H1 (cell line): Measurements from ENCODE around the gene SLC24A4. TPM values are rescaled to one million over a fixed set of nuclear protein-coding genes. Genes with fewer than 3 reads are reported as not detected.

Experiments used
- CTCF ChIA-PET: fragments of 300-600 bp; sonication (Branson Sonifier 250); formaldehyde crosslinking; loops from one replicate; lab custom pipeline; 2021; ENCODE audit not compliant: partially characterized antibody; lab: Charles Lee
- POLR2A ChIA-PET: fragments of 300-600 bp; sonication (Branson Sonifier 250); formaldehyde crosslinking; loops from one replicate; lab custom pipeline; 2021; ENCODE audit warnings: inconsistent platforms; ENCODE audit not compliant: partially characterized antibody; lab: Charles Lee
- DNase-seq, 2 experiments: peaks; one replicate each; pipeline versions ENCODE4 v3.0.0 to v3.0.0-alpha.2; 2010 to 2022; ENCODE audit warnings: low spot score in 2 of 2, low read depth in 1 of 2, mixed read lengths in 1 of 2
- FAIRE-seq: peaks from 2 replicates; lab custom pipeline; 2011; peaks lifted over from hg19 to GRCh38; lab: Jason Lieb, UNC
- H2AFZ ChIP-seq: 2 replicates; pipeline ENCODE4 v1.8.1; 2012; ENCODE audit warnings: low read length, inconsistent platforms
- H2AK5ac ChIP-seq: 2 replicates; pipeline ENCODE4 v1.6.1; 2013; ENCODE audit warnings: low read depth, low read length
- H2BK120ac ChIP-seq: replicated peaks from 2 replicates; pipeline ENCODE3; 2013; ENCODE audit warnings: low read depth, low read length, inconsistent platforms
- H2BK12ac ChIP-seq: 2 replicates; pipeline ENCODE4 v1.6.1; 2013; ENCODE audit warnings: low read depth, low read length
- H2BK15ac ChIP-seq: 2 replicates; pipeline ENCODE4 v1.6.1; 2013; ENCODE audit warnings: low read length
- H2BK20ac ChIP-seq: 2 replicates; pipeline ENCODE4 v1.6.1; 2013; ENCODE audit warnings: low read length
- H2BK5ac ChIP-seq: 2 replicates; pipeline ENCODE4 v1.6.1; 2013; ENCODE audit warnings: low read depth, low read length
- H3K14ac ChIP-seq: 2 replicates; pipeline ENCODE4 v1.6.1; 2013; ENCODE audit warnings: inconsistent platforms; ENCODE audit not compliant: insufficient read length
- H3K18ac ChIP-seq: 2 replicates; pipeline ENCODE4 v1.6.1; 2013; ENCODE audit warnings: low read length; ENCODE audit errors: extremely low read depth
- H3K23ac ChIP-seq: 2 replicates; pipeline ENCODE4 v1.6.1; 2013; ENCODE audit warnings: inconsistent platforms; ENCODE audit not compliant: insufficient read length
- H3K23me2 ChIP-seq: 2 replicates; pipeline ENCODE4 v1.6.1; 2013; ENCODE audit warnings: low read depth, low read length
- H3K27ac ChIP-seq: 2 replicates; pipeline ENCODE4 v1.6.1; 2011; ENCODE audit warnings: low read depth, low read length, inconsistent platforms
- H3K27me3 ChIP-seq, 4 experiments: replicated peaks in 1 of 4; 1 replicate in 1 of 4; 2 replicates in 3 of 4; pipeline versions ENCODE4 v1.6.1 to v1.8.1; 2011 to 2013; ENCODE audit warnings: low read length in 3 of 4, mild to moderate bottlenecking in 3 of 4, inconsistent platforms in 2 of 4, mixed read lengths in 2 of 4, moderate library complexity in 1 of 4; ENCODE audit not compliant: control insufficient read depth in 3 of 4, insufficient read depth in 3 of 4; ENCODE audit errors: extremely low read depth in 1 of 4
- H3K36me3 ChIP-seq, 4 experiments: 2 replicates each; pipeline versions ENCODE4 v1.6.1 to v1.8.1; 2011 to 2013; ENCODE audit warnings: mild to moderate bottlenecking in 4 of 4, low read length in 3 of 4, moderate library complexity in 2 of 4, control low read depth in 1 of 4, inconsistent platforms in 1 of 4; ENCODE audit not compliant: insufficient read depth in 4 of 4, control insufficient read depth in 2 of 4
- H3K4ac ChIP-seq: replicated peaks from 2 replicates; pipeline ENCODE3; 2013; ENCODE audit warnings: low read length, low read depth, mixed read lengths, inconsistent platforms; ENCODE audit not compliant: insufficient read length
- H3K4me1 ChIP-seq, 4 experiments: replicated peaks in 1 of 4; 1 replicate in 1 of 4; 2 replicates in 3 of 4; pipeline versions ENCODE4 v1.6.1 to v1.8.1; 2011 to 2013; ENCODE audit warnings: low read length in 3 of 4, inconsistent platforms in 2 of 4, mixed read lengths in 1 of 4; ENCODE audit not compliant: insufficient read depth in 4 of 4, control insufficient read depth in 3 of 4
- H3K4me2 ChIP-seq, 2 experiments: 2 replicates each; pipeline versions ENCODE4 v1.6.1 to v1.8.1; 2011 to 2013; ENCODE audit warnings: low read depth in 2 of 2, low read length in 2 of 2, control low read depth in 1 of 2, inconsistent platforms in 1 of 2, mild to moderate bottlenecking in 1 of 2; ENCODE audit not compliant: insufficient read depth in 1 of 2
- H3K4me3 ChIP-seq, 4 experiments: fragments of 200-600, 300-600 bp in 1 of 4; sonication (generic), shearing (Covaris generic), sonication (Bioruptor Twin) in 1 of 4; 2 replicates each; pipeline versions ENCODE4 v1.5.1 to v1.8.1; 2011 to 2016; ENCODE audit warnings: low read length in 4 of 4, low read depth in 3 of 4, control low read depth in 2 of 4, inconsistent platforms in 2 of 4, mild to moderate bottlenecking in 2 of 4, mixed read lengths in 1 of 4, moderate library complexity in 1 of 4; ENCODE audit not compliant: insufficient read depth in 2 of 4; ENCODE audit errors: extremely low read depth in 1 of 4
- H3K56ac ChIP-seq: replicated peaks from 2 replicates; pipeline ENCODE3; 2013; ENCODE audit warnings: low read depth, mild to moderate bottlenecking, mixed read lengths, low read length, inconsistent platforms; ENCODE audit not compliant: insufficient read length
- H3K79me1 ChIP-seq: 2 replicates; pipeline ENCODE4 v1.6.1; 2013; ENCODE audit warnings: low read depth, low read length, control low read depth
- H3K79me2 ChIP-seq, 2 experiments: 2 replicates each; pipeline versions ENCODE4 v1.6.1 to v1.8.1; 2012 to 2013; ENCODE audit warnings: low read length in 2 of 2, mild to moderate bottlenecking in 2 of 2, inconsistent platforms in 1 of 2; ENCODE audit not compliant: insufficient read depth in 2 of 2, control insufficient read depth in 1 of 2
- H3K9ac ChIP-seq, 4 experiments: replicated peaks in 1 of 4; 1 replicate in 1 of 4; 2 replicates in 3 of 4; pipeline versions ENCODE4 v1.6.1 to v1.8.1; 2011 to 2013; ENCODE audit warnings: low read depth in 3 of 4, low read length in 3 of 4, control low read depth in 2 of 4, mild to moderate bottlenecking in 2 of 4, moderate library complexity in 2 of 4, inconsistent platforms in 1 of 4; ENCODE audit errors: extremely low read depth in 1 of 4
- H3K9me3 ChIP-seq, 2 experiments: 2 replicates each; pipeline versions ENCODE4 v1.6.1 to v1.8.1; 2012 to 2013; ENCODE audit warnings: mild to moderate bottlenecking in 2 of 2, moderate library complexity in 2 of 2, control low read depth in 1 of 2, inconsistent platforms in 1 of 2, low read depth in 1 of 2, low read length in 1 of 2, mixed read lengths in 1 of 2; ENCODE audit not compliant: insufficient read depth in 2 of 2
- H4K20me1 ChIP-seq, 2 experiments: replicated peaks in 1 of 2; 2 replicates each; pipeline versions ENCODE3 to v1.8.1; 2011 to 2013; ENCODE audit warnings: inconsistent platforms in 2 of 2, low read length in 2 of 2, mild to moderate bottlenecking in 1 of 2; ENCODE audit not compliant: insufficient read depth in 2 of 2, control insufficient read depth in 1 of 2
- H4K5ac ChIP-seq: 2 replicates; pipeline ENCODE4 v1.6.1; 2013; ENCODE audit warnings: low read length, low read depth, mixed read lengths, inconsistent platforms; ENCODE audit not compliant: insufficient read length
- H4K8ac ChIP-seq: 2 replicates; pipeline ENCODE4 v1.8.0; 2013; ENCODE audit warnings: mild to moderate bottlenecking, moderate library complexity, low read length, inconsistent platforms; ENCODE audit not compliant: insufficient read depth; ENCODE audit errors: extremely low read depth
- H4K91ac ChIP-seq: replicated peaks from 2 replicates; pipeline ENCODE3; 2013; ENCODE audit warnings: low read length, mixed read lengths, inconsistent platforms; ENCODE audit not compliant: insufficient read length
- WGBS, 2 experiments: shearing (Covaris generic) in 1 of 2; methylation state at CpG; one replicate each; pipeline versions ENCODE4 v1.1.6 to v1.1.7; 2013 to 2015; ENCODE audit warnings: low lambda C conversion rate in 2 of 2, mixed read lengths in 2 of 2, inconsistent platforms in 1 of 2, low coverage in 1 of 2, missing lambda C conversion rate in 1 of 2; ENCODE audit not compliant: insufficient replicate concordance in 2 of 2, insufficient coverage in 1 of 2, insufficient read length in 1 of 2; ENCODE audit errors: extremely low coverage in 1 of 2, missing lambda C conversion rate in 1 of 2; 5-methylcytosine and 5-hydroxymethylcytosine counted together
- polyA plus RNA-seq, 7 experiments: library from polyadenylated mRNA; depleted of rRNA in 3 of 7; stranded (reverse) in 5 of 7; unstranded in 2 of 7; fragments of >200 nt in 5 of 7; fragments of 200-250 nt in 2 of 7; gene quantifications; 1 replicate in 5 of 7; 2 replicates in 1 of 7; 4 replicates in 1 of 7; pipeline versions ENCODE4 v1.2.1 to v1.2.3, GENCODE V29; 2011 to 2013; ENCODE audit warnings: missing spikeins in 2 of 7, mixed read lengths in 2 of 7
- total RNA-seq: library from RNA; stranded (reverse); fragmentation: NEBNext Ultra II Directional; extraction: Animal tissue kit (Norgen Biotek cat#: 25700); gene quantifications from 2 replicates; pipeline ENCODE4 v1.2.1, GENCODE V29; 2021

The SLC24A4 gene
- total and polyA plus RNA-seq, 2 of the 8 experiments (the other 6 are each of a cell fraction or from before 2014, with no cell fraction given): 0.27 to 0.89 TPM

DNA sequence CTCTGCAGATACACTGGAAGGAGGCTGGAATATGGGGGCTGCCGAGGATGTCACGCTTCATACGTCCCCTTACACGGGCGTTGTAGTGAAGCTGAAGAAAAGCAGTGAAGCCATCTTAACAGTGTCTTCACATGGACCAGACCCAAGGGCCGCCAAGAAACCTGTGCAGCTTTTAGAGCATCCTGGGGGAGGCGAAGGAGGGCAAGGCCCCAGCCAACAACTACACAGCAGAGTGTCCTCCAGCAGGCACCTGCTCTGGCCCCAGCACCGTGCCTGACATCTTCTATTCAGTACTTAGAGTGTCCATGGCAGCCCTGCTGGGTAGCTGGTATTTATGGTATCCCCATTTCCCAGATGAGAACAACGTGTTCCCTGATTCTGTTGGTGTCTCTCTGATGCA, 141.8 kb downstream of the SLC24A4 start:
- Histone ChIP-seq H4K8ac (no peak overlapping the region), H3K27me3 (no peaks in the 10 kb centered on the region), H3K36me3 (no peaks in the 10 kb centered on the region), H3K79me1 (no peaks in the 10 kb centered on the region), H3K18ac (no peak overlapping the region), H2BK5ac (no peak overlapping the region), H3K4me1 (peaks cover 0 to 1% (median 0%) of the 10 kb centered on the region in 4 experiments; a peak in 3 of 7 replicates), H3K4me2 (no peak overlapping the region), H3K4me3 (no peak overlapping the region), H3K56ac (no peak overlapping the region), H4K5ac (no peak overlapping the region), H2AK5ac (no peak overlapping the region), H3K4ac (no peak overlapping the region), H3K27ac (no peak overlapping the region), H4K91ac (no peak overlapping the region), H2BK15ac (no peak overlapping the region), H3K23me2 (no peaks in the 10 kb centered on the region), H3K9me3 (no peaks in the 10 kb centered on the region; a peak in 1 of 4 replicates), H2BK120ac (no peak overlapping the region), H3K23ac (no peak overlapping the region), H3K9ac (no peak overlapping the region), H2BK20ac (no peak overlapping the region), H4K20me1 (no peaks in the 10 kb centered on the region), H2BK12ac (no peak overlapping the region), H3K79me2 (no peaks in the 10 kb centered on the region), H3K14ac (no peak overlapping the region), H2AFZ (no peak overlapping the region)
- 91% methylated on average over 9 of the region's 9 CpGs; no CpG with 5 or more reads in 1 of the 2 experiments for WGBS, 2 experiments
- DNase-seq (no peak), FAIRE-seq (no peak)
- ChIA-PET CTCF (interaction anchor here (1.1 to 1.9 kb wide), 3 partner anchors 8 to 16 kb away, joined by 3 to 11 read pairs (median 6); no protein-coding TSS in a partner anchor), POLR2A (no interaction called here)
